SIG-M5 (cell line): ENCODE measurements around the gene PRKX.
"Not testable (repeated sequence)": the region's sequence is repeated elsewhere in the genome, so short reads cannot be mapped to it uniquely, and the experiment has no call there.

Experiments
- DNase-seq: peaks from one replicate; lab custom pipeline; 2025; lab: John Stamatoyannopoulos, UW

Gene PRKX

DNA sequence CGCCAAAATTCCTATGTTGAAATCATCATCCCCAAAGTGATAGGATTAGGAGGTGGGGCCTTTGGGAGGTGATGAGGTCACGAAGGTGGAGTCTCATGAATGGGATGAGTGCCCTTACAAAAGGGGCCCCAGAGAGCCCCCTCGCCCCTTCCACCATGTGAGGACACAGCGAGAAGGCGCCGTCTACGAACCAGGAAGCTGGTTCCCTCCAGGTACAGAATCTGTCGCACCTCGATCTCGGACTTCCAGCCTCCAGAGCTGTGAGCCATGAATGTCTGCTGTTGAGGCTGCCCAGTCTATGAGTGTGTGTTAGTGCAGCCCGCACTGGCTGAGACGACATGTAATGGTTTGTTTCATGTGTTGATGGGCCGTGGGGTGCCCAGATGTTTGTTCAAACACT is 60.3 kb downstream of the PRKX start:
- no peak for DNase-seq

DNA sequence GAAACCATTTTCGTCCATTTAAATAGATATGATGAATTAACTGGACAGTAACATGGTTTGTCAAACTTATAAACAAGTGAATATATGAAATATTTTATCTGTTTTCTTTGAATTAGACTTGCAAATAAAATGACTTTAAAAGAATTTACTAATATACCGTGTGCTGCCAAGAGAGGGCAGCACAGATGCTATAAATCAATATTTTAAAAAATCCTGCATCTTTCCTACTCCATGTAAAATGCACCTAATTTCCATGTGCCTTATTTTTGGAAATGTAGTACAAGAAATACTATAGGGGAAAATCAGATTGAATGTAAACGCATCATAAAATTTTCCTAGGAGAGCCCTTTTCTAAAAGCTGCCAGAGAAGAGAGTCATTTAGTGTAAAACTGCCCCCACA is 62.2 kb downstream of the PRKX start:
- DNase-seq = no peak

DNA sequence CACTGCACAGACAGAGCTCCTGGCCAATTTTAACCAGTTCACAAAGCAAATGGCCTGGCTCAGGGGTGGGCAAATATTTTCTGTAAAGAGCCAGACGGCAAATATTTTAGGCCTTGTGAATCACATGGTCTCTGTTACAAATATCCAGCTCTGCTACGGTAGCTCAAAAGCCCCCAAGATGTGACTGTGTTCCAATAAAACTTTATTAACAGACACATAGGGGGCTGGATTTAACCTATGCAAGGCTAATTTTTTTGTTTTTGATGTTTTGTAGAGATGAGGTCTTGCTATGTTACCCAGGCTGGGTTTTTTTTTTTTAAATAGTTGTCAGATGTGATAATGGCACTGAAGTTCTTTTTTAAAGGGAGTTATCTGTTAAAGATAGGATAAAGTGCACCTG is 65.4 kb downstream of the PRKX start:
- DNase-seq = no peak

GRCh38 chrX:3639858-3640631 is 73.4 kb downstream of the PRKX start:
- not testable (repeated sequence) for DNase-seq

GRCh38 chrX:3639236-3639635 is 74.2 kb downstream of the PRKX start:
- no peak for DNase-seq

DNA sequence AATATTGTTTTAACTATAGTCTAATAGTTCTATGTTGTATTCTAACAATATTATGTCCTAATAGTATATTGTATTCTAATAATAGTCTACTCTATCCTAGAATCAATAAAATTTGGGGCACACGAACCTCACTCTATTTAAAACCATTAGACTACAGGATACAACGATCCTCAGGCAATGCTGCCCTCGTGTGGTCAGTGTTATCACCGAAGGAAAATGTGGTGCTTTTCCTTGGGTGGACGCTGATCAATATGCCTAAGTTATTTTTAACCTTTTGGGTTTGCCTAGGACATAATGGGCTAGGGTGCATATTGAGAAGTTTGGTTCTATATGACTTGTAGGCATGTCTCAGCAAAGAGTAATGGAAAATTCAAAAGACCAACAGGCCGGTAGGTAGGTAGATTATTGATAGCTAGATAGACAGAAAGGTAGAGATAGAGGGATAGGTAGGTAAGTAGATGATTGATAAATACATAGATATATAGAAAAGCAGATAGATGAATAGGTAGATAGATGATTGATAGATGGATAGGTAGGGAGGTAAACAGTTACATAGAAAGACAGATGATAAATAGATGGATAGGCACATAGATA is 75.1 kb downstream of the PRKX start:
- DNase-seq = no peak

GRCh38 chrX:3636803-3637202 is 76.6 kb downstream of the PRKX start:
- DNase-seq = no peak

DNA sequence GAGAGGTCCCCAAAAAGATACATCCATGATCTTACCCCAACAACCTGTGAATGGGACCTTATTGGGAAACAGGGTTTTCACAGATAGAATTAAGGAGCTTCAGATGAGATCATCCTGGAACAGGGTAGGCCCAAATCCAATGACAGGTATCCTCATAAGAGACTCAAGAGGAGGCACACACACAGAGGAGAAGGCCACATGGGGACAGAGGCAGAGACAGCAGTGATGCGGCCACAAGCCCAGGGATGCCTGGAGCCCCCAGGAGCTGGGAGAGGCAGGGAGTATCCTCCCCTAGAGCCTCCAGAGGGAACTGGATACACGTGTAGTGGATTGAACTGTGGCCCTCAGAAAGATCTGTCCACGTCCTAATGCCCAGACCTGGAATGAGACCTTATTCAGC is 82.3 kb downstream of the PRKX start:
- DNase-seq = no peak

GRCh38 chrX:3627594-3627993 is 85.9 kb downstream of the PRKX start:
- DNase-seq = no peak

- DNase-seq = no peak
Observed at GRCh38 chrX:3621414-3621813, 92.0 kb downstream of the PRKX start.

DNA sequence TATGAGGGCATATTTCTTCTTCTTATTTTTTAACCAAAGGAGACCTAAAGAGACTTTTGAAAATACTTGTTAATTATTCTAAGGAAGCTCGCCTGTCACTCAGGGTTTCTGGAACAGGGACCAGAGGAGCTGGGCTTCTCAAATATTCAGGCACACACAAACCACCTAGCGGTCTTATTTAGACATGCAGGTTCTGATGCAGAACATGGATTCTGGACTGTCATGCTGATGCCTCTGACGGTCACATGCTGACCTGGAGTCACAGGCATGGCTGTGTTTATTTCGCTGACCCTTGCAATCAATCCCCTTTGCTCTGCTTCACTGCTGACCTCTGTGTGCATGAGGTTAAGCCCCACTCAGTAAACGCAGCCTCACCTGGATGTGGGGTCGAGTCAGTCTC is 101.7 kb downstream of the PRKX start:
- DNase-seq = not testable (repeated sequence)

DNA sequence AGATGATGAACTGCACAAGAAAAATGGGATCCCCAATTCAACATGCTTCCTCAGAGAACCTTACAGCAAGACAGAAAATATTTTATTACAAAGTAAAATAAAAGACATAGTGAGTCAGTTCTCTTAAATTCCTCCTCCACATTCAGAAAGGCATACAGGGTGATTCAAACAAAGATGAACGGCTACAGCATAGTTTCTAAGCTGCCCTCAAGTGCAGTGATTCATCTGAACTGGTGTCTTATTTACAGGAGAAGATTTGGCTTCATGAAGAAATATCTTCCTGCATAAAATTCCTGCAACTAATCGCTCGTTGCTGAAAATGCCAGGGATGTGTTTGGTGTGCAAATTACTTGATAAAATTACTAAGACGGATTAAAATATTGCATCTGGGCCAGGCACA is 103.6 kb downstream of the PRKX start:
- no peak for DNase-seq

GRCh38 chrX:3603026-3603661 is 110.3 kb downstream of the PRKX start:
- DNase-seq = no peak

DNA sequence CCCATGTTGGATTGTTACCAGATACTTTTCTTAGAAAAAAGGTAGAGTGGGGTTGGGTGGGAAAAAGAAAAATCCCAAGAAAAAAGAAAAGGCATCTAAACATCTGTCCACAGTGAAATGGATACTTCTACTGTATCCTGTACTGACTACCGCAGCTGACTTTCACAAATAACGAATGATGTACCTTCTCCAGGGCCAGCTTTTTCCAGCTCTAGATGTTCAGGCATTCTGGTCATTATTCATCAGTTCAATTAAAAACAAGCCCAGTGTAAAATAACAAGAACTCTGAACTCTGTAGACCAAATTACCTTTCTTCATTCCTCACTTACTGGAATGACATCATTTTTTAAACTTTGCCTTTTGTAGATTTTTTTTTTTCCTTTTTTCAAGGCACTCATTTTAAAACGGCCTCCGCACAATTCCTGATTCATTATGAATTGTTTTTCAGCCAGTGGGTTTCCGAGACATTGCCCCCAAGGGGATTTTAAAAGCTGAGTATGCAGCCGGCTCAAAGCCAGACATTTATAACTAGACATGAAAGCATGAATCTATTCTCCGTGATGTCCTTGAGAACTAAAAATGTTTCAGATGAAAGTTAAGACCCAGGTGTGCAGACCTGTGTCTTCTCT is 113.5 kb downstream of the PRKX start:
- no peak for DNase-seq

- no peak for DNase-seq
Observed at GRCh38 chrX:3598709-3599108, 114.7 kb downstream of the PRKX start.

DNA sequence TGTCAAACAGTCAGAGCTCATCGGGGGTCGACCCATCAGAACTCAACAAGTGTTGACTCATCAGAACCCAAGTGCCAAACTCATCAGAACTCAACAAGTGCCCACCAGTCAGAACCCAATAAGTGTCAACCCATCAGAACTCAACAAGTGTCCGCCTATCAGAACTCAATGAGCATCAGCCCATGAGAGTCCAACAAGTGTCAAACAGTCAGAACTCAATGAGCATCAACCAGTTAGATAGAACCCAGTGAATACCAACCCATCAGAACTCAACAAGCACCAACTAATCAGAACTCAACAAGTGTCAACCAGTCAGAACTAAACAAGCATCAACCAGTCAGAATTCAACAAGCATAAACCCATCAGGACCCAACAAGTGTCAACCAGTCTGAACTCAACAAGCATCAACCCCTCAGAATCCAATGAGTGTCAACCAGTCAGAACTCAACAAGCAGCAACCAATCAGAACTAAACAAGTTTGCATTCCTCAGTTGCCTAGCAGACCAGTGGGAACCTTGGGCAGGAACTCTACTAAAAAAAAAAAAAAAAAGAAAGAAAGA is 115.3 kb downstream of the PRKX start:
- no peak for DNase-seq

GRCh38 chrX:3592184-3592583 is 121.3 kb downstream of the PRKX start:
- DNase-seq = no peak

GRCh38 chrX:3589474-3589873 is 124.0 kb downstream of the PRKX start:
- no peak for DNase-seq

GRCh38 chrX:3585719-3586118 is 127.7 kb downstream of the PRKX start:
- DNase-seq = no peak

- no peak for DNase-seq
Observed at GRCh38 chrX:3584415-3584996, 128.9 kb downstream of the PRKX start.

GRCh38 chrX:3582451-3582850 is 131.0 kb downstream of the PRKX start:
- DNase-seq = no peak

- DNase-seq = no peak
Observed at GRCh38 chrX:3581609-3582108, 131.8 kb downstream of the PRKX start.
